Left ventricle myocardium inferior (tissue), 1 donor: ENCODE results near the gene MAST4. TPM values are rescaled to one million over a fixed set of nuclear protein-coding genes. Genes with fewer than 3 reads are reported as not detected.

Experiments
- DNase-seq: peaks from one replicate; pipeline ENCODE4 v3.0.0-alpha.2; 2020
- H3K27ac ChIP-seq: fragments of 200-600 bp; replicated peaks from 2 replicates; pipeline ENCODE4 v1.8.0; 2021
- H3K27me3 ChIP-seq: fragments of 200-600 bp; 2 replicates; pipeline ENCODE4 v1.8.0; 2021; ENCODE audit warnings: low read depth
- H3K36me3 ChIP-seq: fragments of 200-600 bp; 2 replicates; pipeline ENCODE4 v1.8.0; 2021
- H3K4me1 ChIP-seq: fragments of 200-600 bp; 2 replicates; pipeline ENCODE4 v1.8.0; 2021
- H3K4me3 ChIP-seq: fragments of 200-600 bp; 2 replicates; pipeline ENCODE4 v1.8.0; 2021; ENCODE audit warnings: mild to moderate bottlenecking, moderate library complexity
- H3K9me3 ChIP-seq: fragments of 200-600 bp; replicated peaks from 2 replicates; pipeline ENCODE4 v1.8.0; 2021
- CTCF ChIP-seq: fragments of 200-600 bp; IDR thresholded peaks from 2 replicates; pipeline ENCODE4 v1.8.0; 2021; ENCODE audit warnings: antibody characterized with exemption, mild to moderate bottlenecking, borderline replicate concordance
- intact Hi-C: fragments of 100-400 bp; cut with micrococcal nuclease; formaldehyde crosslinking; loops from one replicate; pipeline ENCODE4 v1.11.0; 2022
- total RNA-seq: library from RNA; stranded (reverse); fragmentation: NEBNext Ultra II Directional; extraction: Animal tissue kit (Norgen Biotek cat#: 25700); gene quantifications from one replicate; pipeline ENCODE4 v1.2.1, GENCODE V29; 2021
- donor health status: DM: no; HTN: yes; CAD: no; lungs with severe emphysema.

MAST4 gene
- total RNA-seq, 1 donor from 2014 or later: 55.7 TPM

- no peak for DNase-seq
- Histone ChIP-seq H3K4me3 (no peak overlapping the region), H3K27me3 (no peaks in the 10 kb centered on the region), H3K27ac (no peak overlapping the region), H3K4me1 (peaks cover 33% of the 10 kb centered on the region), H3K36me3 (no peaks in the 10 kb centered on the region), H3K9me3 (peaks cover 10% of the 10 kb centered on the region)
- TF ChIP-seq CTCF: no peak
- intact Hi-C loops: no loop called here
Observed at GRCh38 chr5:66644111-66644510, 47.9 kb downstream of the MAST4 start.

GRCh38 chr5:66645039-66645438 lies 48.8 kb downstream of the MAST4 start:
- H3K27ac ChIP-seq: no peak overlapping the region
- H3K4me3 ChIP-seq: no peak overlapping the region
- H3K36me3 ChIP-seq: no peaks in the 10 kb centered on the region
- intact Hi-C loops: no loop called here
- no peaks in the 10 kb centered on the region for H3K27me3 ChIP-seq
- no peak for TF ChIP-seq CTCF
- no peak for DNase-seq
- peaks cover 10% of the 10 kb centered on the region for H3K9me3 ChIP-seq
- peaks cover 28% of the 10 kb centered on the region for H3K4me1 ChIP-seq

GRCh38 chr5:66646570-66646969 lies 50.4 kb downstream of the MAST4 start:
- Histone ChIP-seq H3K4me1 (peaks cover 18% of the 10 kb centered on the region), H3K36me3 (no peaks in the 10 kb centered on the region), H3K9me3 (peaks cover 10% of the 10 kb centered on the region), H3K27me3 (no peaks in the 10 kb centered on the region), H3K4me3 (no peak overlapping the region), H3K27ac (no peak overlapping the region)
- intact Hi-C loops: no loop called here
- no peak for DNase-seq
- no peak for TF ChIP-seq CTCF

- no peaks in the 10 kb centered on the region for H3K36me3 ChIP-seq
- peaks cover 4% of the 10 kb centered on the region for H3K9me3 ChIP-seq
- H3K4me3 ChIP-seq: no peak overlapping the region
- intact Hi-C loops: no loop called here
- peak overlapping the region; percentile 4 for H3K27ac ChIP-seq
- no peaks in the 10 kb centered on the region for H3K27me3 ChIP-seq
- no peak for TF ChIP-seq CTCF
- DNase-seq: no peak
- peaks cover 18% of the 10 kb centered on the region for H3K4me1 ChIP-seq
Observed at GRCh38 chr5:66647146-66647856, 51.1 kb downstream of the MAST4 start.

DNA sequence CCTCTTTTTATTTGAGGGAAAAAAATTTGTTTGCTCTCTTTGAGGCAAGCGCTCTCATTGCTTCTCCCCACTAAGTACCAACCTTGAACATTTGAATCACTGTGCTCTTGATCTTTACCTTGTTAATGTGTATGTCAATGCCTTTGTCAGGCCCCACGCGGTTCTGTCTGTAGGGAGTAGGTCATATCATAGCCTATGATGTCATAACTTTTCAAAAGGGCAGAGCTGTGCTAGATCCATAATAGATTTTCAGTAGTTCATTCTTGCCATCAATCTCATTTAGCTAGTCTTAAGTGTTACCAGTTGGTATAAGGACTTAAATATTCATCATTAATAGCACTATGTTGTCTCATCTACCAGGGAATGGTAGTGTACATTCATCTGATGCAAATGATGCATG lies 56.6 kb downstream of the MAST4 start:
- TF ChIP-seq CTCF: no peak
- intact Hi-C loops: no loop called here
- DNase-seq: no peak

More for the DNA sequence above, 56.6 kb downstream of the MAST4 start:
- Histone ChIP-seq H3K36me3 (no peaks in the 10 kb centered on the region), H3K27me3 (no peaks in the 10 kb centered on the region), H3K9me3 (no peaks in the 10 kb centered on the region), H3K4me1 (peaks cover 43% of the 10 kb centered on the region), H3K27ac (no peak overlapping the region), H3K4me3 (no peak overlapping the region)
